Activated CD8-positive, alpha-beta memory T cell treated with anti-CD3 and anti-CD28 coated beads for 4 hours (primary cell): Measurements from ENCODE around the gene TWF2.

ENCODE experiments used
- DNase-seq, 2 donors: peaks; one replicate each; pipeline ENCODE4 v3.0.0-alpha.2; 2020; ENCODE audit warnings: low read depth in 2 of 2

Gene TWF2

GRCh38 chr3:52257911-52258310 is 19.0 kb upstream of the TWF2 start:
- no peak for DNase-seq

GRCh38 chr3:52256622-52257021 is 17.7 kb upstream of the TWF2 start:
- DNase-seq: no peak

- no peak for DNase-seq
Measured at GRCh38 chr3:52256159-52256558, 17.2 kb upstream of the TWF2 start.

- no peak for DNase-seq
Measured at GRCh38 chr3:52254608-52255007, 15.7 kb upstream of the TWF2 start.

- peak; percentile 68 to 84 for DNase-seq
Measured at GRCh38 chr3:52253314-52254304, 14.7 kb upstream of the TWF2 start.

- no peak for DNase-seq
Measured at GRCh38 chr3:52250122-52250521, 11.2 kb upstream of the TWF2 start.

- no peak for DNase-seq
Measured at GRCh38 chr3:52249683-52250082, 10.7 kb upstream of the TWF2 start.

GRCh38 chr3:52248816-52249547 is 10.0 kb upstream of the TWF2 start:
- DNase-seq: no peak

GRCh38 chr3:52248165-52248541 is 9.2 kb upstream of the TWF2 start:
- DNase-seq: no peak

GRCh38 chr3:52247409-52248164 is 8.6 kb upstream of the TWF2 start:
- no peak for DNase-seq

- no peak for DNase-seq
Measured at GRCh38 chr3:52246728-52247408, 7.9 kb upstream of the TWF2 start.

- DNase-seq: no peak
Measured at GRCh38 chr3:52246264-52246620, 7.3 kb upstream of the TWF2 start.

GRCh38 chr3:52245322-52246263 is 6.6 kb upstream of the TWF2 start, which contains the start of gene PPM1M:
Gene PPM1M, plus strand, starts transcription at chr3:52245759. Its CDS starts 66 bp downstream, at chr3:52245825.
- DNase-seq: no peak

- DNase-seq: no peak
Measured at GRCh38 chr3:52243791-52244628, 5.1 kb upstream of the TWF2 start.

GRCh38 chr3:52242039-52242438 is 3.1 kb upstream of the TWF2 start:
- DNase-seq: no peak

GRCh38 chr3:52240886-52241370 is 2.0 kb upstream of the TWF2 start:
- DNase-seq: no peak

GRCh38 chr3:52240059-52240885 is 1.3 kb upstream of the TWF2 start:
- no peak for DNase-seq

- DNase-seq: no peak
Measured at GRCh38 chr3:52238193-52238760, 681 bp downstream of the TWF2 start.
